ENCODE data around the gene FAM162A. TPM values are rescaled to one million over a fixed set of nuclear protein-coding genes. Genes with fewer than 3 reads are reported as not detected.

FAM162A gene
- total and polyA plus RNA-seq, 2 donors (not counting 3 experiments of a cell fraction or from before 2014, with no cell fraction given): 12.6 to 23.4 TPM

GRCh38 chr3:122421836-122422235 is 37.9 kb downstream of the FAM162A start:
- H3K4me3 ChIP-seq (replicated peaks in 1 of 3; ENCODE audit: insufficient read depth in 1 of 3, low read depth in 1 of 3, low read length in 3 of 3): no peak overlapping the region
- no peaks in the 10 kb centered on the region for H4K20me1 ChIP-seq (replicated peaks; ENCODE audit: control insufficient read depth, extremely low read depth, insufficient read depth, low read length)
- H3K9me3 ChIP-seq (replicated peaks; ENCODE audit: control insufficient read depth, insufficient read depth, low read length): no peaks in the 10 kb centered on the region
- H3K27ac ChIP-seq (ENCODE audit: insufficient read depth, low read depth, low read length): no peak overlapping the region
- ChIA-PET CTCF (no interaction called here), POLR2A (no interaction called here)
- peaks cover 2% of the 10 kb centered on the region for H3K4me1 ChIP-seq (ENCODE audit: control insufficient read depth, extremely low read depth, insufficient read depth, low read length)
- no peaks in the 10 kb centered on the region for H3K27me3 ChIP-seq (ENCODE audit: control insufficient read depth in 2 of 2, insufficient read depth in 2 of 2, low read length in 2 of 2)
- intact Hi-C loops (cut with micrococcal nuclease): no loop called here
- H3K79me2 ChIP-seq (ENCODE audit: control insufficient read depth, insufficient read depth, low read length): no peaks in the 10 kb centered on the region
- H2AFZ ChIP-seq (ENCODE audit: low read depth, low read length): no peak overlapping the region
- DNase-seq (ENCODE audit: low read depth, low spot score) (no peak), FAIRE-seq (no peak)
- BruUV-seq (replicated peaks): no TSS peak
- H3K36me3 ChIP-seq (ENCODE audit: control insufficient read depth in 2 of 2, extremely low read depth in 1 of 2, insufficient read depth in 2 of 2, low read length in 2 of 2): peaks cover 10 to 15% of the 10 kb centered on the region in 2 experiments
- H3K4me2 ChIP-seq (ENCODE audit: insufficient read depth, low read length): no peak overlapping the region
- TF ChIP-seq FOS (IDR thresholded peaks at IDR 0.05; ENCODE audit: borderline replicate concordance, insufficient read depth, low read length) (no peak), POLR2A (IDR thresholded peaks at IDR 0.05; ENCODE audit: low read depth, low read length) (no peak), CTCF (IDR thresholded peaks at IDR 0.05; ENCODE audit: extremely low read depth in 1 of 2, insufficient read depth in 1 of 2, low read depth in 1 of 2, low read length in 2 of 2) (no peak), MYC (IDR thresholded peaks at IDR 0.05; ENCODE audit: low read depth, low read length) (no peak), POLR2AphosphoS5 (IDR thresholded peaks at IDR 0.05; ENCODE audit: insufficient read depth, low read depth, low read length) (no peak), GATA2 (IDR thresholded peaks at IDR 0.05; ENCODE audit: insufficient read depth, insufficient read length, low read depth, low read length) (no peak), JUN (IDR thresholded peaks at IDR 0.05; ENCODE audit: borderline replicate concordance, insufficient read depth, insufficient read length, low read depth) (no peak), MAX (IDR thresholded peaks at IDR 0.05; ENCODE audit: insufficient read depth, insufficient read length) (no peak), EZH2 (IDR thresholded peaks at IDR 0.05; ENCODE audit: borderline replicate concordance, low read depth, low read length, severe bottlenecking) (no peak)
- no peak overlapping the region for H3K9ac ChIP-seq (replicated peaks; ENCODE audit: extremely low read depth, insufficient read depth, low read length)
- dilution Hi-C loops (cut with MboI; ENCODE audit: extremely low pct_ligation_motif_present, low sequenced_read_pairs): no loop called here
- no peaks in the 10 kb centered on the region for H3K9me1 ChIP-seq (replicated peaks; ENCODE audit: control insufficient read depth, extremely low read depth, insufficient read depth, low read length)

All from endothelial cell of umbilical vein (primary cell).